GM23248 (cell line): Measurements from ENCODE around the gene SEMA3F.

Source experiments
- EZH2 ChIP-seq: fragments of 200-600 bp; sonication (generic); IDR thresholded peaks from 2 replicates; pipeline ENCODE4 v1.6.1; 2018; ENCODE audit warnings: antibody characterized with exemption, mild to moderate bottlenecking; ENCODE audit not compliant: insufficient read depth, poor library complexity, severe bottlenecking
- EZH2phosphoT487 ChIP-seq: fragments of 200-600 bp; sonication (generic); IDR thresholded peaks from 2 replicates; pipeline ENCODE4 v1.6.1; 2018; ENCODE audit warnings: antibody characterized with exemption, moderate library complexity, mild to moderate bottlenecking, low read depth; ENCODE audit not compliant: insufficient read depth

GRCh38 chr3:50167069-50167840 lies 12.1 kb downstream of the SEMA3F start:
- TF ChIP-seq EZH2 (no peak), EZH2phosphoT487 (no peak)
